Thyroid gland (tissue), 4 donors: ENCODE results near the gene IGFN1. TPM values are rescaled to one million over a fixed set of nuclear protein-coding genes. Genes with fewer than 3 reads are reported as not detected.

Source experiments
- DNase-seq, 2 donors: peaks; one replicate each; pipeline ENCODE4 v3.0.0-alpha.2; 2019
- H3K27ac ChIP-seq, 3 donors: fragments of 200-600 bp; sonication (generic); 1 replicate in 2 of 3; 2 replicates in 1 of 3; pipeline ENCODE4 v1.5.1; 2016 to 2019; ENCODE audit warnings: mild to moderate bottlenecking in 1 of 3, moderate library complexity in 1 of 3
- H3K27me3 ChIP-seq: fragments of 200-600 bp; sonication (generic); one replicate; pipeline ENCODE4 v1.5.1; 2019
- H3K36me3 ChIP-seq, 2 donors: fragments of 200-600 bp; sonication (generic); one replicate each; pipeline ENCODE4 v1.5.1; 2016 to 2019
- H3K4me1 ChIP-seq, 2 donors: fragments of 200-600 bp; sonication (generic); one replicate each; pipeline ENCODE4 v1.5.1; 2017 to 2019
- H3K4me3 ChIP-seq, 3 donors: fragments of 200-600 bp; sonication (generic); replicated peaks in 1 of 3; 1 replicate in 2 of 3; 2 replicates in 1 of 3; pipeline ENCODE4 v1.5.1; 2016; ENCODE audit warnings: mild to moderate bottlenecking in 1 of 3
- H3K9me3 ChIP-seq: fragments of 200-600 bp; sonication (generic); one replicate; pipeline ENCODE4 v1.5.1; 2017
- POLR2A ChIP-seq, 2 donors: fragments of 450-650 bp; IDR thresholded peaks; one replicate each; pipeline ENCODE4 v1.6.1; 2017; ENCODE audit warnings: antibody characterized with exemption in 2 of 2, mild to moderate bottlenecking in 2 of 2, moderate library complexity in 1 of 2
- WGBS, 2 donors: methylation state at CpG; one replicate each; pipeline ENCODE4 v1.1.5; 2017; 5-methylcytosine and 5-hydroxymethylcytosine counted together
- intact Hi-C: fragments of 100-400 bp; cut with DNase I; formaldehyde crosslinking; loops from one replicate; pipeline ENCODE4 v1.15.1; 2023
- total RNA-seq, 4 donors: library from RNA; depleted of rRNA; stranded (reverse); fragments of >200 nt; gene quantifications; one replicate each; pipeline ENCODE4 v1.2.3, GENCODE V29; 2016
- TF ChIP-seq, protein P1 (sequence below), 6 experiments: fragments of 200-600 bp in 3 of 6; fragments of 450-650 bp in 3 of 6; sonication (generic) in 3 of 6; IDR thresholded peaks; one replicate each; pipeline ENCODE4 v1.5.1; 2016 to 2019; ENCODE audit warnings: antibody characterized with exemption in 6 of 6, mild to moderate bottlenecking in 2 of 6, inconsistent platforms in 1 of 6, moderate library complexity in 1 of 6

Gene IGFN1
- total RNA-seq, 4 donors from 2014 or later: 16.2 to 78.6 (median 33.0) TPM

DNA sequence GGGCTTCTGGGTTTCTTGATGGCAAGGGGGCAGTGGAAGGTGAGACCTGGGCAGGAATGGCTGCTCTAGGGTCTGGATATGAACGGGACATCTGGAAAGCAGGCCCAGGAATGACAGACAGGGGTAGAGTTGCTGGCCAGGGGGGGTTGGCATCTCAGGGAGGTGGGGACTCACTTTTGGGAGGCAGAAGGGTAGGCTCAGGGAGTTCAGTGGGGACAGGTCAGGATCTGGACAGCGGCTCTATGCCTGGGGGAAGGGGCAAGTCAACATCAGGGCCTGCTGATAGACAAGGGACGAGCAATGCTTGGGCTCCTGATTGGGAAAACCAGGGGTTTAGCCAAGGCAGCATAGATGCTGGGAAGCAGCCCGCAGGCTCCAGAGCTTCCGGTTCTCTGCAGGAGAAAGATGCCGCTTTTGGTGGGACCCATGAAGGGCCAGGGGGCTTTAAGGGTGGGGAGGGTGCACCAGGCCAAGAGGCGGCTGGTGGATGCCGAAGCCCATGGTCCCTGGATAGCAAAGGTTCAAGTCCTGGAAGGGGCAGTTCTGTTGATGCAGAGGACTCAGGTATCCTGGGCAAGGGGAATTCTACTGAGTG, 21.9 kb downstream of the IGFN1 start:
- no peak overlapping the region for H3K4me3 ChIP-seq
- no peaks in the 10 kb centered on the region for H3K9me3 ChIP-seq
- no peaks in the 10 kb centered on the region for H3K36me3 ChIP-seq
- DNase-seq: no peak
- TF ChIP-seq POLR2A (IDR thresholded peaks at IDR 0.05): no peak
- TF ChIP-seq, protein P1, sequence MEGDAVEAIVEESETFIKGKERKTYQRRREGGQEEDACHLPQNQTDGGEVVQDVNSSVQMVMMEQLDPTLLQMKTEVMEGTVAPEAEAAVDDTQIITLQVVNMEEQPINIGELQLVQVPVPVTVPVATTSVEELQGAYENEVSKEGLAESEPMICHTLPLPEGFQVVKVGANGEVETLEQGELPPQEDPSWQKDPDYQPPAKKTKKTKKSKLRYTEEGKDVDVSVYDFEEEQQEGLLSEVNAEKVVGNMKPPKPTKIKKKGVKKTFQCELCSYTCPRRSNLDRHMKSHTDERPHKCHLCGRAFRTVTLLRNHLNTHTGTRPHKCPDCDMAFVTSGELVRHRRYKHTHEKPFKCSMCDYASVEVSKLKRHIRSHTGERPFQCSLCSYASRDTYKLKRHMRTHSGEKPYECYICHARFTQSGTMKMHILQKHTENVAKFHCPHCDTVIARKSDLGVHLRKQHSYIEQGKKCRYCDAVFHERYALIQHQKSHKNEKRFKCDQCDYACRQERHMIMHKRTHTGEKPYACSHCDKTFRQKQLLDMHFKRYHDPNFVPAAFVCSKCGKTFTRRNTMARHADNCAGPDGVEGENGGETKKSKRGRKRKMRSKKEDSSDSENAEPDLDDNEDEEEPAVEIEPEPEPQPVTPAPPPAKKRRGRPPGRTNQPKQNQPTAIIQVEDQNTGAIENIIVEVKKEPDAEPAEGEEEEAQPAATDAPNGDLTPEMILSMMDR (IDR thresholded peaks at IDR 0.05): no peak
- WGBS, 2 donors: 91 to 94% methylated on average over 8 of the region's 8 CpGs
- no peaks in the 10 kb centered on the region for H3K27me3 ChIP-seq
- intact Hi-C loops: loop anchor here (10.0 kb wide), 1 partner anchor 238 kb away; no protein-coding TSS in a partner anchor
- H3K4me1 ChIP-seq: no peaks in the 10 kb centered on the region
- H3K27ac ChIP-seq: no peak overlapping the region

DNA sequence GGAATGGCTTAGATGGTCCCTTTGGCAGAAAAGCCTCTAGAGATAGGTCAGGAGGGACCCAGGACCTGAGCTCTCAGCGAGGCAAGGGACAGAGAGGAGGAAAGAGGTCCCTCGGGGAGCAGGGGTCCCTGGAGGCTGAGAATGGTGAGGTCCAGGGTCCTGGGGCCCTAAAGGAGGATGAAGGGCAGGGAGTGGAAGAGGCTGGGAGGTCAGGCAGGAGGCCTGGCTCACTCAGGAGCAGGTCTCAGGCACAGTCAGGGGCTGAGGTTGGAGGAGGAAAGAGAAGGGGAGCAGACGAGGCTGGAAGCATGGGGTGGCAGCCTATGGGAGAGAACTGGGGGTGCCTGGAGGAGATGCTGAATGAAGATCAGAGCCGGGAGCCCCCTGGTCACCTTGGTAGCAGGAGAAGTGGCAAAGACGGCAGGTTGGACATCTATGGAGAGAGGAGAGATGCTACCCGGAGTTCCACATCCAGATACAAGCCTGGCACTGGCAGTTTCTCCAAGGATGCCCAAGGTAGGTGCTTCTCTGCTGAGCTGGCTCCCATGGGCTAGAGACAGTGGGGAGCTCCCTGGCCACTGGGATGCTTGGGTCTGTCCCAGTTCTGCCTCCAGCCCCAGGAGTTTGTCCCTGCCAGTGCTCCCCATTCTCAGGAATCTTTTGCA, 22.6 kb downstream of the IGFN1 start:
- WGBS, 2 donors: 83 to 85% methylated on average over 6 of the region's 6 CpGs
- H3K9me3 ChIP-seq: no peaks in the 10 kb centered on the region
- DNase-seq: no peak
- H3K36me3 ChIP-seq: no peaks in the 10 kb centered on the region
- no peaks in the 10 kb centered on the region for H3K4me1 ChIP-seq
- no peak overlapping the region for H3K4me3 ChIP-seq
- no peak overlapping the region for H3K27ac ChIP-seq
- H3K27me3 ChIP-seq: no peaks in the 10 kb centered on the region
- TF ChIP-seq, protein P1 (IDR thresholded peaks at IDR 0.05): no peak
- no peak for TF ChIP-seq POLR2A (IDR thresholded peaks at IDR 0.05)
- intact Hi-C loops: loop anchor here (10.0 kb wide), 1 partner anchor 238 kb away; no protein-coding TSS in a partner anchor

DNA sequence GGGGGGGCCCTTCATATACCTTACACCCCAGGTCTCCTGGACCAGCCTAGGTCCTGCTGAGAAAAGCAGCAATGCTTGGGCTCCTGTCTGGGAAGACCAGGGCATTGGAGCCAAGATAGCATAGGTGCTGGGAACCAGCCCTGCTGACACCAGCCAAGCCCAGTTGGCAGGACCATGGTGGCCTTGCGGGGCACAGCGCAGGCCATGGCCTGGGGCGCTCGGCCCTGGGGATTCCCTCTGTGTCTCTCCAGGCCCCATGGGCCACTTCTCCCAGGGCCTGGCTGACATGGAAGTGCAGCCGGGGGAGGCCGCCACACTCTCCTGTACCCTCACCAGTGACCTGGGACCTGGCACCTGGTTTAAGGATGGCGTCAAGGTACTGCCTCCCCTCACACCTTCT, 23.3 kb downstream of the IGFN1 start:
- Histone ChIP-seq H3K4me1 (no peaks in the 10 kb centered on the region), H3K27me3 (no peaks in the 10 kb centered on the region), H3K27ac (no peak overlapping the region), H3K9me3 (no peaks in the 10 kb centered on the region), H3K36me3 (no peaks in the 10 kb centered on the region), H3K4me3 (no peak overlapping the region)
- intact Hi-C loops: loop anchor here (10.0 kb wide), 1 partner anchor 239 kb away; no protein-coding TSS in a partner anchor
- TF ChIP-seq POLR2A (IDR thresholded peaks at IDR 0.05): no peak
- TF ChIP-seq, protein P1 (IDR thresholded peaks at IDR 0.05): no peak
- 91 to 100% methylated on average over 3 to 4 of the region's 7 CpGs for WGBS, 2 donors
- no peak for DNase-seq

DNA sequence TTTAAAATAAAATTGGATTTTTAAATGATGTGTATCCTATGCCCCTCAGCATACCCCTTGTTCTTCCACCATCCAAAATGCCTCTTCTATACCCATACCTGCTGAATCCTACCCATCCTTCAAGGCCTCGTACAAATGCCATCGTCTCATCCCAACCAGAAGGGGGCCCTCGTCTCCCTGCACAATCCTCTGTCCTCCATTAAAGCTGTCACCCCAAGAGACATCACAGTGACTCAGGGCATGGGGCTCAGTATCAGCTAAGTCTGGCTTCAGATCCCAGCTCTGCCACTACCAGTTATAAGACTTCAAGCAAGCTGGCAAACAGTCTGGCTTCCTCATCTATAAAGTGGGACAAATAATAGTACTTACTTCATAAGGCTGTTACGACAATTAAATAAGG, 23.8 kb downstream of the IGFN1 start:
- Histone ChIP-seq H3K9me3 (no peaks in the 10 kb centered on the region), H3K4me1 (no peaks in the 10 kb centered on the region), H3K27ac (no peak overlapping the region), H3K27me3 (no peaks in the 10 kb centered on the region), H3K4me3 (no peak overlapping the region), H3K36me3 (no peaks in the 10 kb centered on the region)
- intact Hi-C loops: loop anchor here (10.0 kb wide), 1 partner anchor 240 kb away; no protein-coding TSS in a partner anchor
- no peak for DNase-seq
- 72 to 76% methylated on average over 4 of the region's 4 CpGs for WGBS, 2 donors
- TF ChIP-seq, protein P1 (IDR thresholded peaks at IDR 0.05): no peak
- TF ChIP-seq POLR2A (IDR thresholded peaks at IDR 0.05): no peak

DNA sequence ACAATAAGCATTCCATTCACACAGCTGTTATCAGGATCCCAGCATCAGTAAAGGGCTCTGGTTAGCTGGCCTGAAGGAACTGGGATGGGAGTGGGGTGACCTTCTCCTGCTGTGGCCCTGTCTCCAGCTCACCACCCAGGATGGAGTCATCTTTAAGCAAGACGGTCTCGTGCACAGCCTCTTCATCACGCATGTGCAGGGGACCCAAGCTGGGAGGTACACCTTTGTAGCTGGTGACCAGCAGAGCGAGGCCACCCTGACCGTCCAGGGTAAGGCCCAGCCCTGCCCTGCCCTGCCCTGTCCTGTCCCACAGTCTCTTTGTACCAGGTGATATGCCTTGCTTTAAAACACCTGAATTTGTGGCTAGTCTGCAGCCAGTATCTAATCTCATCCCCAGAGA, 24.3 kb downstream of the IGFN1 start:
- Histone ChIP-seq H3K27ac (no peak overlapping the region), H3K4me1 (no peaks in the 10 kb centered on the region), H3K9me3 (no peaks in the 10 kb centered on the region), H3K36me3 (no peaks in the 10 kb centered on the region), H3K27me3 (no peaks in the 10 kb centered on the region), H3K4me3 (no peak overlapping the region)
- intact Hi-C loops: loop anchor here (10.0 kb wide), 1 partner anchor 240 kb away; no protein-coding TSS in a partner anchor
- TF ChIP-seq, protein P1 (IDR thresholded peaks at IDR 0.05): no peak
- no peak for TF ChIP-seq POLR2A (IDR thresholded peaks at IDR 0.05)
- WGBS, 2 donors: 92 to 93% methylated on average over 2 to 5 of the region's 5 CpGs
- DNase-seq: no peak
